Right atrium auricular region (tissue), 2 donors: Measurements from ENCODE around the gene PFN2. TPM values are rescaled to one million over a fixed set of nuclear protein-coding genes. Genes with fewer than 3 reads are reported as not detected.
"Not testable (repeated sequence)": the region's sequence is repeated elsewhere in the genome, so short reads cannot be mapped to it uniquely, and the experiment has no call there.

Source experiments
- DNase-seq: peaks from one replicate; pipeline ENCODE4 v3.0.0-alpha.2; 2019; ENCODE audit warnings: low spot score
- H3K27ac ChIP-seq, 2 donors: fragments of 200-600 bp; sonication (generic); 1 replicate in 1 of 2; 2 replicates in 1 of 2; pipeline ENCODE4 v1.5.1; 2016 to 2019
- H3K27me3 ChIP-seq, 2 donors: fragments of 200-600 bp; sonication (generic); one replicate each; pipeline versions ENCODE4 v1.5.1 to v1.6.0; 2017 to 2019
- H3K36me3 ChIP-seq: fragments of 200-600 bp; sonication (generic); one replicate; pipeline ENCODE4 v1.5.1; 2016
- H3K4me1 ChIP-seq, 2 donors: fragments of 200-600 bp; sonication (generic); one replicate each; pipeline versions ENCODE4 v1.5.1 to v1.6.0; 2017 to 2019
- H3K4me3 ChIP-seq, 2 donors: fragments of 200-600 bp; sonication (generic); 1 replicate in 1 of 2; 2 replicates in 1 of 2; pipeline ENCODE4 v1.5.1; 2017 to 2019; ENCODE audit warnings: mild to moderate bottlenecking in 1 of 2, moderate library complexity in 1 of 2
- H3K9me3 ChIP-seq, 2 donors: fragments of 200-600 bp; sonication (generic); one replicate each; pipeline ENCODE4 v1.5.1; 2019
- CTCF ChIP-seq, 2 donors: fragments of 200-600 bp; sonication (generic); IDR thresholded peaks; one replicate each; pipeline ENCODE4 v1.5.1; 2019; ENCODE audit warnings: antibody characterized with exemption in 2 of 2
- total RNA-seq, 2 donors: library from RNA; depleted of rRNA; stranded (reverse); fragments of >200 nt; gene quantifications; one replicate each; pipeline ENCODE4 v1.1.0, GENCODE V29; 2016

PFN2 gene
- total RNA-seq, 2 donors from 2014 or later: 28.1 to 29.3 TPM

- no peaks in the 10 kb centered on the region for H3K36me3 ChIP-seq
- no peak overlapping the region for H3K4me3 ChIP-seq
- no peak for DNase-seq
- TF ChIP-seq CTCF (IDR thresholded peaks at IDR 0.05): no peak
- no peaks in the 10 kb centered on the region for H3K27me3 ChIP-seq
- no peak overlapping the region for H3K27ac ChIP-seq
- no peaks in the 10 kb centered on the region for H3K9me3 ChIP-seq
- peaks cover 0 to 23% of the 10 kb centered on the region in 2 donors for H3K4me1 ChIP-seq
Observed at GRCh38 chr3:149957361-149958125, 13.2 kb downstream of the PFN2 start.

- DNase-seq: no peak
- Histone ChIP-seq H3K36me3 (no peaks in the 10 kb centered on the region), H3K27ac (no peak overlapping the region), H3K27me3 (no peaks in the 10 kb centered on the region), H3K4me3 (no peak overlapping the region), H3K4me1 (peaks cover 0 to 23% of the 10 kb centered on the region in 2 donors), H3K9me3 (no peaks in the 10 kb centered on the region)
- no peak for TF ChIP-seq CTCF (IDR thresholded peaks at IDR 0.05)
Observed at GRCh38 chr3:149955449-149955848, 15.2 kb downstream of the PFN2 start.

- DNase-seq: no peak
- no peak for TF ChIP-seq CTCF (IDR thresholded peaks at IDR 0.05)
- H3K27ac ChIP-seq: no peak overlapping the region
- no peaks in the 10 kb centered on the region for H3K27me3 ChIP-seq
- H3K4me3 ChIP-seq: no peak overlapping the region
- H3K9me3 ChIP-seq: no peaks in the 10 kb centered on the region
- peaks cover 0 to 23% of the 10 kb centered on the region in 2 donors for H3K4me1 ChIP-seq
- no peaks in the 10 kb centered on the region for H3K36me3 ChIP-seq
Observed at GRCh38 chr3:149954812-149955211, 15.9 kb downstream of the PFN2 start.

GRCh38 chr3:149949181-149949580, 21.5 kb downstream of the PFN2 start:
- no peak overlapping the region for H3K27ac ChIP-seq
- peaks cover 0 to 8% of the 10 kb centered on the region in 2 donors for H3K4me1 ChIP-seq
- no peak for TF ChIP-seq CTCF (IDR thresholded peaks at IDR 0.05)
- H3K4me3 ChIP-seq: no peak overlapping the region
- no peaks in the 10 kb centered on the region for H3K9me3 ChIP-seq
- H3K36me3 ChIP-seq: no peaks in the 10 kb centered on the region
- H3K27me3 ChIP-seq: no peaks in the 10 kb centered on the region
- DNase-seq: no peak

GRCh38 chr3:149947231-149947630, 23.5 kb downstream of the PFN2 start:
- DNase-seq: no peak
- Histone ChIP-seq H3K27ac (no peak overlapping the region), H3K4me3 (no peak overlapping the region), H3K9me3 (no peaks in the 10 kb centered on the region), H3K4me1 (no peaks in the 10 kb centered on the region), H3K36me3 (no peaks in the 10 kb centered on the region), H3K27me3 (no peaks in the 10 kb centered on the region)
- no peak for TF ChIP-seq CTCF (IDR thresholded peaks at IDR 0.05)

- H3K27me3 ChIP-seq, H3K4me1 ChIP-seq, H3K4me3 ChIP-seq, H3K9me3 ChIP-seq, H3K27ac ChIP-seq, H3K36me3 ChIP-seq, DNase-seq: not testable (repeated sequence)
Observed at GRCh38 chr3:149943966-149944365, 26.7 kb downstream of the PFN2 start.
